Astrocyte (in vitro differentiated cells and primary cell): ENCODE measurements around the gene KXD1. TPM values are rescaled to one million over a fixed set of nuclear protein-coding genes. Genes with fewer than 3 reads are reported as not detected.

Experiments
- DNase-seq: peaks from one replicate; pipeline ENCODE4 v3.0.0-alpha.2; 2010; ENCODE audit warnings: low read depth
- FAIRE-seq: peaks from 2 replicates; lab custom pipeline; 2011; peaks lifted over from hg19 to GRCh38; lab: Jason Lieb, UNC
- H2AFZ ChIP-seq: 2 replicates; pipeline ENCODE4 v1.6.0; 2012; ENCODE audit warnings: low read depth, low read length, inconsistent platforms
- H3K27ac ChIP-seq: 2 replicates; pipeline ENCODE4 v1.5.1; 2011; ENCODE audit warnings: low read depth, low read length, inconsistent platforms
- H3K27me3 ChIP-seq: 2 replicates; pipeline ENCODE4 v1.6.0; 2011; ENCODE audit warnings: low read length, inconsistent platforms; ENCODE audit not compliant: insufficient read depth
- H3K36me3 ChIP-seq: 2 replicates; pipeline ENCODE4 v1.5.1; 2011; ENCODE audit warnings: low read length, inconsistent platforms; ENCODE audit not compliant: insufficient read depth
- H3K4me1 ChIP-seq: 2 replicates; pipeline ENCODE4 v1.5.1; 2011; ENCODE audit warnings: low read length, inconsistent platforms; ENCODE audit not compliant: insufficient read depth
- H3K4me2 ChIP-seq: 2 replicates; pipeline ENCODE4 v1.6.0; 2012; ENCODE audit warnings: low read length, inconsistent platforms
- H3K4me3 ChIP-seq: 2 replicates; pipeline ENCODE4 v1.5.1; 2011; ENCODE audit warnings: low read depth, mild to moderate bottlenecking, low read length, inconsistent platforms; ENCODE audit not compliant: insufficient read depth
- H3K79me2 ChIP-seq: 2 replicates; pipeline ENCODE4 v1.6.0; 2012; ENCODE audit warnings: mild to moderate bottlenecking, low read length, inconsistent platforms; ENCODE audit not compliant: insufficient read depth
- H3K9ac ChIP-seq: 2 replicates; pipeline ENCODE4 v1.6.0; 2012; ENCODE audit warnings: mild to moderate bottlenecking, low read length, inconsistent platforms
- H3K9me3 ChIP-seq: 2 replicates; pipeline ENCODE4 v1.5.1; 2012; ENCODE audit warnings: low read depth, mild to moderate bottlenecking, low read length, inconsistent platforms; ENCODE audit not compliant: insufficient read depth
- H4K20me1 ChIP-seq: 2 replicates; pipeline ENCODE4 v1.6.0; 2012; ENCODE audit warnings: low read length, inconsistent platforms; ENCODE audit not compliant: insufficient read depth
- H3K27ac Mint-ChIP-seq: one replicate; pipeline ENCODE4 v1.8.0; 2021; ENCODE audit warnings: mild to moderate bottlenecking, mixed read lengths; ENCODE audit not compliant: unreplicated experiment
- H3K27me3 Mint-ChIP-seq: one replicate; pipeline ENCODE4 v1.8.0; 2021; ENCODE audit warnings: low read depth, mixed read lengths; ENCODE audit not compliant: unreplicated experiment
- H3K36me3 Mint-ChIP-seq: one replicate; pipeline ENCODE4 v1.8.0; 2021; ENCODE audit warnings: low read depth, mixed read lengths; ENCODE audit not compliant: unreplicated experiment
- H3K4me1 Mint-ChIP-seq: one replicate; pipeline ENCODE4 v1.8.0; 2021; ENCODE audit warnings: low read depth, mixed read lengths; ENCODE audit not compliant: unreplicated experiment
- H3K4me3 Mint-ChIP-seq: one replicate; pipeline ENCODE4 v1.8.0; 2021; ENCODE audit warnings: mild to moderate bottlenecking, moderate library complexity, mixed read lengths; ENCODE audit not compliant: unreplicated experiment
- H3K9me3 Mint-ChIP-seq: one replicate; pipeline ENCODE4 v1.8.0; 2021; ENCODE audit warnings: mild to moderate bottlenecking, mixed read lengths; ENCODE audit not compliant: unreplicated experiment
- CTCF ChIP-seq: IDR thresholded peaks from 2 replicates; pipeline ENCODE4 v1.5.1; 2011; ENCODE audit warnings: low read depth, mild to moderate bottlenecking, inconsistent platforms, low read length, moderate library complexity; ENCODE audit not compliant: insufficient read depth
- EZH2 ChIP-seq: IDR thresholded peaks from 2 replicates; pipeline ENCODE4 v1.6.1; 2012; ENCODE audit warnings: mild to moderate bottlenecking, low read length, inconsistent platforms; ENCODE audit not compliant: insufficient read depth
- total RNA-seq: library from RNA; stranded (reverse); gene quantifications from 2 replicates; pipeline ENCODE4 v1.2.1, GENCODE V29; 2021

KXD1 gene
- total RNA-seq, 1 donor from 2014 or later, result 80.2 TPM

- FAIRE-seq, result no peak
- H4K20me1 ChIP-seq, result peaks cover 91% of the 10 kb centered on the region
Measured at GRCh38 chr19:18515959-18516358, 41.7 kb upstream of the KXD1 start.

GRCh38 chr19:18517606-18518005 lies 40.1 kb upstream of the KXD1 start:
- Histone ChIP-seq H3K4me3 (no peak overlapping the region), H2AFZ (no peak overlapping the region), H3K4me1 (peaks cover 26% of the 10 kb centered on the region), H3K9me3 (no peaks in the 10 kb centered on the region), H4K20me1 (peaks cover 79% of the 10 kb centered on the region), H3K4me2 (no peak overlapping the region), H3K27ac (no peak overlapping the region), H3K79me2 (peaks cover 88% of the 10 kb centered on the region), H3K9ac (no peak overlapping the region), H3K36me3 (no peaks in the 10 kb centered on the region), H3K27me3 (no peaks in the 10 kb centered on the region)
- DNase-seq (no peak), FAIRE-seq (no peak)
- Mint-ChIP-seq H3K27ac (no peak overlapping the region), H3K36me3 (peaks cover 3% of the 10 kb centered on the region), H3K4me1 (peaks cover 21% of the 10 kb centered on the region), H3K4me3 (no peak overlapping the region), H3K9me3 (no peaks in the 10 kb centered on the region), H3K27me3 (no peaks in the 10 kb centered on the region)
- TF ChIP-seq EZH2 (no peak), CTCF (no peak)

More at GRCh38 chr19:18515959-18516358, 41.7 kb upstream of the KXD1 start:
- no peak overlapping the region for H3K9ac ChIP-seq
- no peaks in the 10 kb centered on the region for H3K36me3 ChIP-seq
- Mint-ChIP-seq H3K27me3 (no peaks in the 10 kb centered on the region), H3K4me3 (no peak overlapping the region), H3K27ac (no peak overlapping the region), H3K36me3 (peaks cover 3% of the 10 kb centered on the region), H3K4me1 (peaks cover 21% of the 10 kb centered on the region), H3K9me3 (no peaks in the 10 kb centered on the region)
- TF ChIP-seq CTCF (no peak), EZH2 (no peak)
- H3K27ac ChIP-seq, result no peak overlapping the region
- H2AFZ ChIP-seq, result no peak overlapping the region
- no peak for DNase-seq
- peaks cover 26% of the 10 kb centered on the region for H3K4me1 ChIP-seq
- H3K79me2 ChIP-seq, result peaks cover 92% of the 10 kb centered on the region
- no peaks in the 10 kb centered on the region for H3K27me3 ChIP-seq
- H3K9me3 ChIP-seq, result no peaks in the 10 kb centered on the region
- H3K4me2 ChIP-seq, result no peak overlapping the region
- H3K4me3 ChIP-seq, result no peak overlapping the region

GRCh38 chr19:18518639-18519038 lies 39.0 kb upstream of the KXD1 start:
- no peak overlapping the region for H3K4me2 ChIP-seq
- no peaks in the 10 kb centered on the region for H3K9me3 Mint-ChIP-seq
- H3K79me2 ChIP-seq, result peaks cover 79% of the 10 kb centered on the region
- no peaks in the 10 kb centered on the region for H3K27me3 ChIP-seq
- H3K4me3 Mint-ChIP-seq, result no peak overlapping the region
- H3K4me1 Mint-ChIP-seq, result peaks cover 18% of the 10 kb centered on the region
- H3K36me3 Mint-ChIP-seq, result peaks cover 2% of the 10 kb centered on the region
- peaks cover 26% of the 10 kb centered on the region for H3K4me1 ChIP-seq
- H4K20me1 ChIP-seq, result peaks cover 68% of the 10 kb centered on the region
- no peak overlapping the region for H3K27ac ChIP-seq
- TF ChIP-seq EZH2 (no peak), CTCF (no peak)
- H3K27me3 Mint-ChIP-seq, result no peaks in the 10 kb centered on the region
- H3K36me3 ChIP-seq, result no peaks in the 10 kb centered on the region
- H3K9me3 ChIP-seq, result no peaks in the 10 kb centered on the region
- no peak overlapping the region for H2AFZ ChIP-seq
- no peak for DNase-seq
- FAIRE-seq, result no peak
- no peak overlapping the region for H3K27ac Mint-ChIP-seq
- H3K9ac ChIP-seq, result no peak overlapping the region
- H3K4me3 ChIP-seq, result no peak overlapping the region
